ENCODE results near the gene IGFBP7.

The IGFBP7 gene

DNA sequence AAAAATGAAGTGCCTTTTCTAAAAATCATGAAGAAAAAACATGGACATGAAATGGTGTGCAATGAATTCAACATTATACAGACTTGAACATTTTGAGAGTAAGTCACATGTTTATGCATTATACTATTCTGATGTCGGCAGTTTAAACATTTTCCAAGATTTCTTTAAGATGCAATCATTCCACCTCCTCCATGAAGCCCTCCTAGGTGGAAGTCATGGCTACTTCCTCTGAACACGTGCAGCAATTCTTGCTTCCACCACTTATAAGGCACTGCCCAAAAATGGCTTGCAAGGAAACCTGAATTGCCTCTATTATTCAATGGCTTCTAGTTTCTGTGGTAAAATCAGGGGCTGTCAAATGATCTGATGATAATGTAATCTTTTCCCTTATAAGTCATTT, 25.8 kb downstream of the IGFBP7 start:
- H3K4me3 ChIP-seq (ENCODE audit: low read length in 2 of 2): no peak overlapping the region
- H3K9me3 ChIP-seq (ENCODE audit: control insufficient read depth in 2 of 2, low read length in 2 of 2): no peaks in the 10 kb centered on the region
- H3K4me1 ChIP-seq (ENCODE audit: control insufficient read depth, insufficient read depth, low read length): peaks cover 28% of the 10 kb centered on the region
- no peaks in the 10 kb centered on the region for H3K27me3 ChIP-seq (ENCODE audit: control insufficient read depth in 1 of 2, insufficient read depth in 2 of 2, low read length in 2 of 2)
- H3K27ac ChIP-seq (ENCODE audit: low read length): no peak overlapping the region
- H3K9ac ChIP-seq (ENCODE audit: low read length in 2 of 2): no peak overlapping the region
- no peaks in the 10 kb centered on the region for H3K36me3 ChIP-seq (ENCODE audit: control insufficient read depth in 2 of 2, insufficient read depth in 2 of 2, low read length in 2 of 2)

DNA sequence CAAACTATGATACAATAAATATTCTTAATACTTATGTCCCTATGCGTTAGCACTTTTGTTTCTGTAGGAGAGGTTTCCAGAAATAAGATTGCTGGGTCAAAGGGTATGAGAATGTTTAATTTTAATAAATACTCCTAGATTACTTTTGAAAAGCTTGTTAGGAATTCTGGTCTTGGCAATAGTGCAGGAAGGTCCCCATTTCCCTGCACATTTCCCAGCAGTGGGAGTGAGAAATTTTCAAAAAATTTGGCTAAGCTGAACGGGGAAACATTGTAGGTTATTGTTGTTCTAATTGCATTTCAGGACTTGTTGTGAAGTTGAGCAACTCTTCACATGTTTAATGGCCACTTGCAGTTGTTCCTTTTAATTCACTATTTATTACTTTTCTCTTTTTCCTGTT, 27.1 kb downstream of the IGFBP7 start:
- no peak overlapping the region for H3K27ac ChIP-seq (ENCODE audit: low read length)

DNA sequence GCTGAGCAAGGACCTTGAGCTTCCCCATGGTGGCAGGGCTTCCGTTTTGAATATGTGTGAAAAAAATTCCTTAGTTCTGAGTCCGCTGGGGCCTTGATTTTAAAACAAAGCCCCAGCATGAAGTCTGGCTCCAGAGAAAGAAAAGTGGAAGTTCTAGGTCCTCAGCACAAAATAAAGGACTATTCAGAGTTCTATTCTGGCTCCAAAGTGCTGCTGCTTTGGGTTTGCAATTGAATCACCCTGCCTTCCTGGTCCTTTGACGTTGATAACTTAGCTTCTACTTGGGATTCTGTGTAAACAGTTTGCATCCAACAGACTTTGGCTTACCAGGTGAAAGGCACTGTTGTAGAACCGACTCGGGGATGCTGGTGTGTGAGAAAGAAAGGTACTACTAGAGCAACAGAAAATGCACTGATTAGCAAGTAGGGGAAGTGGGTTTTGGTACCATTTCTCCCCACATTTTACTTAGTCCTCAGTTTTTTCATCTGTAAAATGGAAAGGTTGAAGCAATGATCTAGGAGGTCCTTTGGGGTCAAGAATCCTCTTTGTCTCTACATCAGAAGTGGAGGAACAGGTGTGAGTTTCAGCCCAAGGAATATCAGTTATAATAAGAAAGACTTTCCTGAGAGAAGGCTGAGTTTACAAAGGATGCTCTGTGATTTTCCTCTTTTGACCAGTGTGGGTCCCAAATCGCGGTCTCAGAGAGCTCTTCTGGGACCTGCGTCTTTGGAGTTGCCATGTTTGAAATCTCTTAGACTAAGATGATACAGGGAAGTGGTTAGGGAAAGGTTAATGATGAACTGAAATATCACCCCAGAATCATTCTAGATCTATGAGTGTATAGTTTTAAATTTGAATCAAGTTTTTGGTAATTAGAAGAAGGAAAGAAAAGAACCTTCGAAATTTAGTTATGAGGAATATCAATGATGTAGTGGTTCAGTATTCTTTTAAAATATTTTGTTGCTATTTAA, 28.2 kb downstream of the IGFBP7 start:
- Histone ChIP-seq H3K4me1 (ENCODE audit: control insufficient read depth, insufficient read depth, low read length) (peaks cover 39% of the 10 kb centered on the region), H3K9me3 (ENCODE audit: control insufficient read depth in 2 of 2, low read length in 2 of 2) (no peaks in the 10 kb centered on the region), H3K4me3 (ENCODE audit: low read length in 2 of 2) (peak overlapping the region in 1 of 2 donors; percentile 29), H3K27ac (ENCODE audit: low read length) (peak overlapping the region; percentile 76), H3K9ac (ENCODE audit: low read length in 2 of 2) (no peak overlapping the region), H3K27me3 (ENCODE audit: control insufficient read depth in 1 of 2, insufficient read depth in 2 of 2, low read length in 2 of 2) (no peaks in the 10 kb centered on the region), H3K36me3 (ENCODE audit: control insufficient read depth in 2 of 2, insufficient read depth in 2 of 2, low read length in 2 of 2) (no peaks in the 10 kb centered on the region)

More for the DNA sequence above, 27.1 kb downstream of the IGFBP7 start:
- Histone ChIP-seq H3K4me1 (ENCODE audit: control insufficient read depth, insufficient read depth, low read length) (peaks cover 39% of the 10 kb centered on the region), H3K9me3 (ENCODE audit: control insufficient read depth in 2 of 2, low read length in 2 of 2) (no peaks in the 10 kb centered on the region), H3K36me3 (ENCODE audit: control insufficient read depth in 2 of 2, insufficient read depth in 2 of 2, low read length in 2 of 2) (no peaks in the 10 kb centered on the region), H3K4me3 (ENCODE audit: low read length in 2 of 2) (no peak overlapping the region), H3K27me3 (ENCODE audit: control insufficient read depth in 1 of 2, insufficient read depth in 2 of 2, low read length in 2 of 2) (no peaks in the 10 kb centered on the region), H3K9ac (ENCODE audit: low read length in 2 of 2) (no peak overlapping the region)

DNA sequence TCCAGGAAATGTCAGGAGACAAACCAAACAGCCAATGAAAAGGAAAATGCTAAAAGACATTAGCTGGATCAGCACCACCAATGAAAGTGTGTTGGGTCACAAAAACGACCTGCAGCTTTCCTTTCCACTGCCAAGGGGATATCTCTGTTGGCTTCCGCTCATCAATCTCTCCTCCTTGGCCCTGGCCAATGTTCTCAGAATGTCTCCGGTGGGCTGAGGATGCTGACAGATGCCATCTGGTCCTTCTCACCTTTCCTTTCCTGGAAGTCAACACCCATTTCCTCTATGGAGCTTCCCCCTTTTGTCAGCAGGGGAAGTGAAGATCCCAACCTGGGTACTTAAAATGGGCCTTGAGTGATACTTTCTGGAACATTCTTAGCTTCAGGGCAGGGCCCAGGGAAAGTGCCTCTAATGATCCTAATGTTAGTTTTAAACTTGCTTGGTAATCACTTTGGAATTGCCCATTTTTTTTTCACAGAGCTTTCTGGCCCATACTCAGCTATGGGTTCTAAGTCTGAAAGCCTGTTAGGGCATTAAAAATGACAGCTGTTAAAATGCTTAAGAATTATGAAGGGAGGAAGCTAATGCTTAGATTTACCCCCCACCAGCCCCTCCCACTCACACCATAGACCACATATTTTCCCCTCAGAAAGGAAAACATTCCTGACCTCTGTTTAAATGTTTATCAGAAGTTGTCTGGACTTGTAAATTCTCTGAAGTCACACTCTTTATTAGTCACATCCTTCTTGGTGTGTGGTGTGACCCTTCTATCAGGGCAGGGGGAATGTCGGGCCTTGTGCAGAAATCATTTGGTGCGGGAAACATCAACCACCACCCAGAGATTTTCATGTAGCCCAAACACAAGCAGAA, 29.2 kb downstream of the IGFBP7 start:
- Histone ChIP-seq H3K27me3 (ENCODE audit: control insufficient read depth in 1 of 2, insufficient read depth in 2 of 2, low read length in 2 of 2) (no peaks in the 10 kb centered on the region), H3K27ac (ENCODE audit: low read length) (peak overlapping the region; percentile 76), H3K9ac (ENCODE audit: low read length in 2 of 2) (no peak overlapping the region), H3K36me3 (ENCODE audit: control insufficient read depth in 2 of 2, insufficient read depth in 2 of 2, low read length in 2 of 2) (peaks cover 0 to under 1% of the 10 kb centered on the region in 2 donors), H3K4me3 (ENCODE audit: low read length in 2 of 2) (peak overlapping the region in 1 of 2 donors; percentile 29), H3K9me3 (ENCODE audit: control insufficient read depth in 2 of 2, low read length in 2 of 2) (no peaks in the 10 kb centered on the region), H3K4me1 (ENCODE audit: control insufficient read depth, insufficient read depth, low read length) (peaks cover 45% of the 10 kb centered on the region)

DNA sequence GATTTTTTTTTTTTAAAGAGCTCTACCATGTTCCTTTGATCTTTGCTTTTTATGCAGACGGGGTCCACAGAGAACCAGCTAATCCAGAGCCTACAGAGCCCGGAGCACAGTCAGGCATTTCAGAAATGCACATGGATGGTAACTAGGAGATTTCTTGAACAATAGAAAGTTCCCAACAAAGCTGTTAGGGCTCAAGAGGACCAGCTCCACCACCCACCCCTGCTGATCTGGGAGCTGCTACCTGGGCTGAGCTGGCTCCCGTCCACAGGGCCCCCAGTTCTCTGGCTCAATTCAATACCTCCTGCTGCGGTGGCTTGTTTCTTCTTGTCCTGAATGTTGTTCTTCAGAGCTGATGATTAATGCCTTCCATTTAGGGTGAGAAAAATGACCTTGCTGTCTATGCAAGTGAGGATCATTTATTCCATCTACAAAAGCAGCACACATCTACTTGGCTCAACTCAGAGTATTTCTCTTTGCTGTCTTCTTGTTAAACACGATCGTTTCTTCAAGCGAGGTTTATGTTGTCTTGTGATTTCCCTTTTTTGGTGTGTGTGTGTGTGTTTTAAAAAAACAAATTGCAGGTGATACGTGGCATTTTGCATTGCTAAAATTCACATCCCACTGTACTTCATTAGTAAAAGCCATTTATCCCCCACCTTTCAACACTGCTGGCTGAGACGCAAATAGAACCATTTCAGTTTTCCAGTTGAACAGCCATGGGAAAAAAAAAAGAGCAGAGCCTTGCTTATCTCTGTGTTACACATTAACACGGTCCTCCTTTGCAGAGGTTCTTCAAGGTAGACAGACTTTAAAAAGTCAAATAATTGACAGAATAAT, 31.3 kb downstream of the IGFBP7 start:
- H3K4me1 ChIP-seq (ENCODE audit: control insufficient read depth, insufficient read depth, low read length): peaks cover 57% of the 10 kb centered on the region
- peaks cover 0 to 2% of the 10 kb centered on the region in 2 donors for H3K36me3 ChIP-seq (ENCODE audit: control insufficient read depth in 2 of 2, insufficient read depth in 2 of 2, low read length in 2 of 2)
- no peaks in the 10 kb centered on the region for H3K9me3 ChIP-seq (ENCODE audit: control insufficient read depth in 2 of 2, low read length in 2 of 2)
- no peaks in the 10 kb centered on the region for H3K27me3 ChIP-seq (ENCODE audit: control insufficient read depth in 1 of 2, insufficient read depth in 2 of 2, low read length in 2 of 2)
- no peak overlapping the region for H3K9ac ChIP-seq (ENCODE audit: low read length in 2 of 2)
- peak overlapping the region; percentile 45 to 54 for H3K4me3 ChIP-seq (ENCODE audit: low read length in 2 of 2)
- H3K27ac ChIP-seq (ENCODE audit: low read length): peak overlapping the region; percentile 42

DNA sequence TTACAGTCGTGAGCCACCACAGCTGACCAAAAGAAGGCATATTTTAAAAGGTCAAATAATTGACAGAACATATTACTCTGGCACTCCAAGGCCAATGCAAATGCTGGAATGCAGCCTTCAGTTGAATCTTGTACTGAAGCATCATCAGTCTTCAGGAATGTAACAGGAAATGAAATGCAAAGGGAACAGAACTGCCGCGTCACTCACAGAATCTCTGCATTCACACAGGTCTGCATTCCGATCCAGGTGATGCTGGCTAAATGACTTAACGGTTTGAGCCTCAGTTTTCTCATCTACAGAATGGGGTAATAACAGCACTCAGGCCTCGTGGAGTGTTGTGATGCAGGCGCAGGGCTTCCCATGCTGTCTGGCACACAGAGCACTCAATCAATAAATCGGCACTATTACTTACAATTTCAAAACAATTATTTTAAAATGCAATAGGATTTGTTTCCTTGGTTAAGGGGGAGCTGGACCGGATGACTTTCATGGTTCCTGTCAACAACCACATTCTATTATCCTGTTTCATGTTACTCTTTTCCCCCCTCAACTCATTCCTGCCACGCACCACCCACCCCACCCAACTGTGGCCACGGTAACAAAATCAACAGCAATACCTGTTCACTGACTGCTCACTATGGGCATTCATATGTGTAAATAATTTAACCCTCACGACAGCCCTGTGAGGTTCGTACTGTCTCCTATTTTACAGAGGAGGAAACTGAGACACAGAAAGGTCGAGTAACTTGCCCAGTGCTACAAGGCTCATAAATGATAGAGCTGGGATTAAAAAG, 32.4 kb downstream of the IGFBP7 start:
- H3K9me3 ChIP-seq (ENCODE audit: control insufficient read depth in 2 of 2, low read length in 2 of 2): no peaks in the 10 kb centered on the region
- H3K27ac ChIP-seq (ENCODE audit: low read length): peak overlapping the region; percentile 42
- H3K4me1 ChIP-seq (ENCODE audit: control insufficient read depth, insufficient read depth, low read length): peaks cover 51% of the 10 kb centered on the region
- no peaks in the 10 kb centered on the region for H3K27me3 ChIP-seq (ENCODE audit: control insufficient read depth in 1 of 2, insufficient read depth in 2 of 2, low read length in 2 of 2)
- H3K4me3 ChIP-seq (ENCODE audit: low read length in 2 of 2): no peak overlapping the region
- H3K36me3 ChIP-seq (ENCODE audit: control insufficient read depth in 2 of 2, insufficient read depth in 2 of 2, low read length in 2 of 2): peaks cover 0 to 2% of the 10 kb centered on the region in 2 donors
- H3K9ac ChIP-seq (ENCODE audit: low read length in 2 of 2): no peak overlapping the region

DNA sequence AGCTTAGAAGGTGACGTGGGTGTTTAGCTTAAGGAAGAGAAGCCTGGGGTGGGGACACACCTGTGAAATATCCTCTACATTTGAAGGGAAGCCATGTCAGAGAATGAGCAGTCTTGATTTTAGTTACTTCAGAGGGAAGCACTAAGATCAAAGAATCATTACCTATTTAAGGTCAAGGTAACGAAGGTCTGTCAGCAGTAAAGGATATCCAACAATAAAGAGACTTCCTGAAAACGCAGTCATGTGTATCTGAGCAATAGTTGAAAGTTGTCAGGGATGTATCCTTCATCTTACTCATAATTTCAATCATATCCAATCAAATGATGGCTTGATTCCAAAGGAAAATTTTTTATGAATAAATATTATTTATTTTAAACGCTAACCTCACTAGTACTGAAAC, 33.5 kb downstream of the IGFBP7 start:
- H3K4me3 ChIP-seq (ENCODE audit: low read length in 2 of 2): no peak overlapping the region
- H3K9me3 ChIP-seq (ENCODE audit: control insufficient read depth in 2 of 2, low read length in 2 of 2): no peaks in the 10 kb centered on the region
- H3K9ac ChIP-seq (ENCODE audit: low read length in 2 of 2): no peak overlapping the region
- H3K4me1 ChIP-seq (ENCODE audit: control insufficient read depth, insufficient read depth, low read length): peaks cover 46% of the 10 kb centered on the region
- H3K27ac ChIP-seq (ENCODE audit: low read length): peak overlapping the region; percentile 11
- peaks cover 0 to 2% of the 10 kb centered on the region in 2 donors for H3K36me3 ChIP-seq (ENCODE audit: control insufficient read depth in 2 of 2, insufficient read depth in 2 of 2, low read length in 2 of 2)
- H3K27me3 ChIP-seq (ENCODE audit: control insufficient read depth in 1 of 2, insufficient read depth in 2 of 2, low read length in 2 of 2): no peaks in the 10 kb centered on the region

DNA sequence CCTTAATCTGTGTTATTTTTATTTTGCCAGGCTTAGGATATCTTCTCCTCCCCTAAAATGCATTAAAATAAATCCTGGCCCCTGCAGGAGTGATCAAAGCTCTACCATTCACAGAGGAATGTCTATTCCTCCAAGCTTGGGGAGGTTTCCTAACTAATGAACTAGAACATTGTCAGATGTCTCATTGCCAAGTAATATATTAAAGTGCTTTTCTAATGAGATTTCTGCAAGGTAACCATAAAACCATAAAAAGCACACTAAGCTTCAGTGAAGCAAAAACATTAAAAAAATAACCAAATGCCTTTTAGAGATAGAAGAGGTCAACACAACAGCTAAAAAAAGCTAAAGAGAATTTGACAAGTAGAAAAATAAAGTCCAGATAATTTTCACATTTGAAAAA, 34.8 kb downstream of the IGFBP7 start:
- no peaks in the 10 kb centered on the region for H3K9me3 ChIP-seq (ENCODE audit: control insufficient read depth in 2 of 2, low read length in 2 of 2)
- no peak overlapping the region for H3K9ac ChIP-seq (ENCODE audit: low read length in 2 of 2)
- peaks cover 0 to 2% of the 10 kb centered on the region in 2 donors for H3K36me3 ChIP-seq (ENCODE audit: control insufficient read depth in 2 of 2, insufficient read depth in 2 of 2, low read length in 2 of 2)
- no peaks in the 10 kb centered on the region for H3K27me3 ChIP-seq (ENCODE audit: control insufficient read depth in 1 of 2, insufficient read depth in 2 of 2, low read length in 2 of 2)
- peaks cover 38% of the 10 kb centered on the region for H3K4me1 ChIP-seq (ENCODE audit: control insufficient read depth, insufficient read depth, low read length)
- no peak overlapping the region for H3K4me3 ChIP-seq (ENCODE audit: low read length in 2 of 2)
- H3K27ac ChIP-seq (ENCODE audit: low read length): no peak overlapping the region

DNA sequence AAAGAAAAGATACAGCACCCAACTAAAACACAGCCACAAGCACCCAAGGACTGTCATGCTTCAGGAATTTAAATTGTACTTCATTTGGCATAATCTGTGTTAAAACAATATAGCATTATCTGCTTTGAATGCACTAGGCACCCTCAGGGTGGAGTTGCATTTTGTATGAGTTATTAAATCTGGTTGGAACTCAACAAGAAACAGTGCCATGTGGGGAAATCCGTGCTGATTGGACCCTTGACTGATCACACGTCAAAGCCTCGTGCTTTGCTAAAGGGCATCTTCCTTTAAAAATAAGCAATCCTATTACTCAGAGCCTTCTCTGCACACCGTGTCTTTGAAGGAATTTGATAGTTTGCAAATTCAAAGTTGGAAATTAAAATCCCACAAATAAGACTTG, 35.4 kb downstream of the IGFBP7 start:
- H3K4me1 ChIP-seq (ENCODE audit: control insufficient read depth, insufficient read depth, low read length): peaks cover 34% of the 10 kb centered on the region
- H3K9me3 ChIP-seq (ENCODE audit: control insufficient read depth in 2 of 2, low read length in 2 of 2): no peaks in the 10 kb centered on the region
- H3K27me3 ChIP-seq (ENCODE audit: control insufficient read depth in 1 of 2, insufficient read depth in 2 of 2, low read length in 2 of 2): no peaks in the 10 kb centered on the region
- H3K9ac ChIP-seq (ENCODE audit: low read length in 2 of 2): no peak overlapping the region
- H3K36me3 ChIP-seq (ENCODE audit: control insufficient read depth in 2 of 2, insufficient read depth in 2 of 2, low read length in 2 of 2): peaks cover 0 to 2% of the 10 kb centered on the region in 2 donors
- H3K27ac ChIP-seq (ENCODE audit: low read length): peak overlapping the region; percentile 37
- H3K4me3 ChIP-seq (ENCODE audit: low read length in 2 of 2): no peak overlapping the region
